Measurements from ENCODE around the gene ETF1.
"Not testable (repeated sequence)": the region's sequence is repeated elsewhere in the genome, so short reads cannot be mapped to it uniquely, and the experiment has no call there.

GRCh38 chr5:138473151-138473550 is 69.9 kb downstream of the ETF1 start:
- not testable (repeated sequence) for TF ChIP-seq POLR2A, CTCF, POLR2AphosphoS5 (IDR thresholded peaks at IDR 0.05)

Measured in breast epithelium (tissue), 3 donors.